ENCODE measurements around the gene FOXP1. TPM values are rescaled to one million over a fixed set of nuclear protein-coding genes. Genes with fewer than 3 reads are reported as not detected.

FOXP1 gene
- total RNA-seq, 4 donors from 2014 or later: 54.2 to 152 (median 129) TPM

- TF ChIP-seq POLR2A (IDR thresholded peaks at IDR 0.05): no peak
- TF ChIP-seq, protein P1, sequence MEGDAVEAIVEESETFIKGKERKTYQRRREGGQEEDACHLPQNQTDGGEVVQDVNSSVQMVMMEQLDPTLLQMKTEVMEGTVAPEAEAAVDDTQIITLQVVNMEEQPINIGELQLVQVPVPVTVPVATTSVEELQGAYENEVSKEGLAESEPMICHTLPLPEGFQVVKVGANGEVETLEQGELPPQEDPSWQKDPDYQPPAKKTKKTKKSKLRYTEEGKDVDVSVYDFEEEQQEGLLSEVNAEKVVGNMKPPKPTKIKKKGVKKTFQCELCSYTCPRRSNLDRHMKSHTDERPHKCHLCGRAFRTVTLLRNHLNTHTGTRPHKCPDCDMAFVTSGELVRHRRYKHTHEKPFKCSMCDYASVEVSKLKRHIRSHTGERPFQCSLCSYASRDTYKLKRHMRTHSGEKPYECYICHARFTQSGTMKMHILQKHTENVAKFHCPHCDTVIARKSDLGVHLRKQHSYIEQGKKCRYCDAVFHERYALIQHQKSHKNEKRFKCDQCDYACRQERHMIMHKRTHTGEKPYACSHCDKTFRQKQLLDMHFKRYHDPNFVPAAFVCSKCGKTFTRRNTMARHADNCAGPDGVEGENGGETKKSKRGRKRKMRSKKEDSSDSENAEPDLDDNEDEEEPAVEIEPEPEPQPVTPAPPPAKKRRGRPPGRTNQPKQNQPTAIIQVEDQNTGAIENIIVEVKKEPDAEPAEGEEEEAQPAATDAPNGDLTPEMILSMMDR (IDR thresholded peaks at IDR 0.05): no peak
- no peaks in the 10 kb centered on the region for H3K4me1 ChIP-seq
- no peak overlapping the region for H3K4me3 ChIP-seq
- H3K9me3 ChIP-seq: no peaks in the 10 kb centered on the region
- no peak overlapping the region for H3K27ac ChIP-seq
- H3K27me3 ChIP-seq: no peaks in the 10 kb centered on the region
- intact Hi-C loops (cut with DNase I; ENCODE audit: low total_unique reads): no loop called here
- no peaks in the 10 kb centered on the region for H3K36me3 ChIP-seq
- DNase-seq: no peak
These were observed 58.1 kb downstream of the FOXP1 start for GRCh38 chr3:71525391-71525790.

DNA sequence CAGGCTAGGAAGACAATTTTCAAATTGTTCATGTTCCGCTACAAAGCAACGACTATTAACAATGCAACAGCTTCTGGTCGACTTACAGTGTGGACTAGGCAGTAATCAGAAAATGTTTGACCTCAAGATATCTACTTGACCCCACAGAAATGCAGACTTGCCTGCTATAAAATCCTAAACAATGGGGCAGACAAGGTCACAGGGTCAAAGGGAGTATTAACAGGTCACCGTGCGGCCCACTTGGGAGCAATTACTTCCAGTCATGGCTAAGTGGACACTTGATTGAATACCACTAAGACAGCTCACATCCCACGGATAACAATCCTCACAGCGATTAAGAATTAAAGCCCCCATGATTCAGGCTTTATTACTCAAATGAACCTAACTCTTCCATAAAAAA is 58.9 kb downstream of the FOXP1 start:
- no peaks in the 10 kb centered on the region for H3K4me1 ChIP-seq

DNA sequence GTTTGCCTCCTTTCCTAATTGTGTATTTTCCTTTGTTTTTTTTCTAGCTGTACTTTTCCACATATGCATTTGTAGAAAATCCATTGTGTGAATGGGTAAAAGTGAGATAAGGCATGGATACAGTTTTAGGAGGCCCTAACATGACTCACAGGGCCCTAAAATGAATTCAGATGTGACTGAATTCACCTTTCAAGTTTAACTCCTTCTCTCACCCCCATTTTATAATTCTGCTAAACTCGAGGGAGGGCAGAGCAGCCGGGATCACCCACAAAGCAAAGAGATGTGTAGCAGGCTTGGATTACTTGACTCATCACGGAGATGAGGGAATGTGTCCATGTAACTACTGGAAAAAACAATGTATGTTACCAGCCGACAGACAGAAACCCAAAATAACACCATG is 59.9 kb downstream of the FOXP1 start:
- TF ChIP-seq, protein P1 (IDR thresholded peaks at IDR 0.05): no peak
- TF ChIP-seq POLR2A (IDR thresholded peaks at IDR 0.05): no peak
- Histone ChIP-seq H3K36me3 (no peaks in the 10 kb centered on the region), H3K9me3 (no peaks in the 10 kb centered on the region), H3K4me1 (no peaks in the 10 kb centered on the region), H3K27ac (no peak overlapping the region), H3K27me3 (no peaks in the 10 kb centered on the region), H3K4me3 (no peak overlapping the region)
- no peak for DNase-seq
- intact Hi-C loops (cut with DNase I; ENCODE audit: low total_unique reads): no loop called here

More for the DNA sequence above, 58.9 kb downstream of the FOXP1 start:
- no peak for TF ChIP-seq POLR2A (IDR thresholded peaks at IDR 0.05)
- TF ChIP-seq, protein P1 (IDR thresholded peaks at IDR 0.05): no peak
- Histone ChIP-seq H3K36me3 (no peaks in the 10 kb centered on the region), H3K4me3 (no peak overlapping the region), H3K27me3 (no peaks in the 10 kb centered on the region), H3K27ac (no peak overlapping the region), H3K9me3 (no peaks in the 10 kb centered on the region)
- intact Hi-C loops (cut with DNase I; ENCODE audit: low total_unique reads): no loop called here
- DNase-seq: no peak

DNA sequence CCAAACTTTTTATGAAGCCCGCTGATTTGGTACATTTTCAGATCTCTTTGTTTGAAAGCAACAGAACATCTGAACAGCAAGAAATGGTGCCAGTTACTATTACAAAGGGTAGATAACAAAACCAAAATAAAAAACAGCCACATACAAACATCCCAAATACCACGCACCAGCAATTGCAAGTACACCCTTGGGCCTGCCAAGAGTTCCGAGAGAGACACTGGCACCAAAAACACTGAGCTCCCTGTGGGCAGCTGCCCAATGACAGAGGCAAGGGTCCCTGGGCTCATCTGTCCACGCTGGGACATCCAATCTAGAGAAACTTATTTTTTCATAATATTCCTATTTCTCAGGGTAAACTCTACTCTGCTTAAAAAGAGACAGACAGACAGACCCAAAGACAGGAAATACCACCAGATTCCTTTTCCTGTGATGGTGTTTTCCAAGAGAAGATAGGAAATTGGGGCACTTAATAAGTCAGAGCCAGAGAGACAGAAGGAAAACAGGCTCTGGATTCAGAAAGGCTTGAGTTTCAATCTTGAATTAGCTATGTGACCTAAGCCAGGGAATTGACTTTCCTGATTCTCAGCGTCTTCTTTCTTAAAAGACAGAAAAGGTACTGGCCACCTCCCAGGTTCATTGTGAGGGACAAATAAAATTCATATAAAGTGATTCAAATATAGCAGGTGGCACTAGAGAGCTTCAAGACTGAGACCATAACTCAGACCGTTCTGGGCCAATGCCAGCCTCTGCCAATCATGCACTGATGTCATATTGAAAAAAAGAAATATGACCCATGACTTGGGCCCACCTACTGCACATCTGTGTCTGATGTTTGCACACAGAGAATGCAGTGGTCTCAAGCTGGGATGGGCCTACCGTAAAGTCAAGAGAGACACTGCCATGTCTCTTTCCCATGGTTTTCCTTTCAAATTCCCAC is 61.3 kb downstream of the FOXP1 start:
- Histone ChIP-seq H3K4me3 (no peak overlapping the region), H3K27me3 (no peaks in the 10 kb centered on the region), H3K4me1 (no peaks in the 10 kb centered on the region), H3K27ac (no peak overlapping the region), H3K36me3 (no peaks in the 10 kb centered on the region), H3K9me3 (no peaks in the 10 kb centered on the region)
- DNase-seq: no peak
- intact Hi-C loops (cut with DNase I; ENCODE audit: low total_unique reads): no loop called here
- TF ChIP-seq, protein P1 (IDR thresholded peaks at IDR 0.05): no peak
- TF ChIP-seq POLR2A (IDR thresholded peaks at IDR 0.05): no peak

GRCh38 chr3:71521021-71521352 is 62.5 kb downstream of the FOXP1 start:
- H3K27me3 ChIP-seq: no peaks in the 10 kb centered on the region
- no peak overlapping the region for H3K4me3 ChIP-seq
- H3K9me3 ChIP-seq: no peaks in the 10 kb centered on the region
- intact Hi-C loops (cut with DNase I; ENCODE audit: low total_unique reads): no loop called here
- DNase-seq: no peak
- H3K36me3 ChIP-seq: no peaks in the 10 kb centered on the region
- no peaks in the 10 kb centered on the region for H3K4me1 ChIP-seq
- TF ChIP-seq, protein P1 (IDR thresholded peaks at IDR 0.05): no peak
- TF ChIP-seq POLR2A (IDR thresholded peaks at IDR 0.05): no peak
- no peak overlapping the region for H3K27ac ChIP-seq

Data from uterus (tissue), 4 donors.